Measurements from ENCODE around the gene PREB.

Gene PREB

GRCh38 chr2:27083410-27084296, 50.8 kb downstream of the PREB start:
- no peak overlapping the region for H3K4me3 ChIP-seq (ENCODE audit: low read depth, low read length)

- H3K4me3 ChIP-seq (ENCODE audit: low read depth, low read length): no peak overlapping the region
These were observed 51.5 kb downstream of the PREB start for GRCh38 chr2:27082773-27083409.

- no peak overlapping the region for H3K4me3 ChIP-seq (ENCODE audit: low read depth, low read length)
These were observed 52.3 kb downstream of the PREB start for GRCh38 chr2:27081984-27082772.

All from iPS-11a (cell line).